Gastrocnemius medialis (tissue), 4 donors: ENCODE measurements around the gene MAD1L1.

Experiments used
- POLR2A ChIP-seq, 2 donors: fragments of 450-650 bp; IDR thresholded peaks; one replicate each; pipeline ENCODE4 v1.6.1; 2017; ENCODE audit warnings: antibody characterized with exemption in 2 of 2, mild to moderate bottlenecking in 2 of 2, moderate library complexity in 2 of 2
- TF ChIP-seq, protein P1 (sequence below), 5 experiments: fragments of 450-650 bp in 3 of 5; fragments of 200-600 bp in 2 of 5; sonication (generic) in 2 of 5; IDR thresholded peaks in 4 of 5; conservative IDR thresholded peaks in 1 of 5; 1 replicate in 4 of 5; 2 replicates in 1 of 5; pipeline ENCODE4 v1.5.1; 2016 to 2019; ENCODE audit warnings: antibody characterized with exemption in 5 of 5, mild to moderate bottlenecking in 3 of 5, moderate library complexity in 3 of 5

- no peak for TF ChIP-seq POLR2A (IDR thresholded peaks at IDR 0.05)
- TF ChIP-seq, protein P1, sequence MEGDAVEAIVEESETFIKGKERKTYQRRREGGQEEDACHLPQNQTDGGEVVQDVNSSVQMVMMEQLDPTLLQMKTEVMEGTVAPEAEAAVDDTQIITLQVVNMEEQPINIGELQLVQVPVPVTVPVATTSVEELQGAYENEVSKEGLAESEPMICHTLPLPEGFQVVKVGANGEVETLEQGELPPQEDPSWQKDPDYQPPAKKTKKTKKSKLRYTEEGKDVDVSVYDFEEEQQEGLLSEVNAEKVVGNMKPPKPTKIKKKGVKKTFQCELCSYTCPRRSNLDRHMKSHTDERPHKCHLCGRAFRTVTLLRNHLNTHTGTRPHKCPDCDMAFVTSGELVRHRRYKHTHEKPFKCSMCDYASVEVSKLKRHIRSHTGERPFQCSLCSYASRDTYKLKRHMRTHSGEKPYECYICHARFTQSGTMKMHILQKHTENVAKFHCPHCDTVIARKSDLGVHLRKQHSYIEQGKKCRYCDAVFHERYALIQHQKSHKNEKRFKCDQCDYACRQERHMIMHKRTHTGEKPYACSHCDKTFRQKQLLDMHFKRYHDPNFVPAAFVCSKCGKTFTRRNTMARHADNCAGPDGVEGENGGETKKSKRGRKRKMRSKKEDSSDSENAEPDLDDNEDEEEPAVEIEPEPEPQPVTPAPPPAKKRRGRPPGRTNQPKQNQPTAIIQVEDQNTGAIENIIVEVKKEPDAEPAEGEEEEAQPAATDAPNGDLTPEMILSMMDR (IDR thresholded peaks at IDR 0.05 in 4 of 5, conservative IDR thresholded peaks at IDR 0.05 in 1 of 5): no peak
Measured at GRCh38 chr7:1787241-1787640, 445.5 kb downstream of the MAD1L1 start.
